ENCODE data around the gene PNCK. TPM values are rescaled to one million over a fixed set of nuclear protein-coding genes. Genes with fewer than 3 reads are reported as not detected.
"Not testable (repeated sequence)": the region's sequence is repeated elsewhere in the genome, so short reads cannot be mapped to it uniquely, and the experiment has no call there.

PNCK gene
- total RNA-seq = 1.00 TPM

DNA sequence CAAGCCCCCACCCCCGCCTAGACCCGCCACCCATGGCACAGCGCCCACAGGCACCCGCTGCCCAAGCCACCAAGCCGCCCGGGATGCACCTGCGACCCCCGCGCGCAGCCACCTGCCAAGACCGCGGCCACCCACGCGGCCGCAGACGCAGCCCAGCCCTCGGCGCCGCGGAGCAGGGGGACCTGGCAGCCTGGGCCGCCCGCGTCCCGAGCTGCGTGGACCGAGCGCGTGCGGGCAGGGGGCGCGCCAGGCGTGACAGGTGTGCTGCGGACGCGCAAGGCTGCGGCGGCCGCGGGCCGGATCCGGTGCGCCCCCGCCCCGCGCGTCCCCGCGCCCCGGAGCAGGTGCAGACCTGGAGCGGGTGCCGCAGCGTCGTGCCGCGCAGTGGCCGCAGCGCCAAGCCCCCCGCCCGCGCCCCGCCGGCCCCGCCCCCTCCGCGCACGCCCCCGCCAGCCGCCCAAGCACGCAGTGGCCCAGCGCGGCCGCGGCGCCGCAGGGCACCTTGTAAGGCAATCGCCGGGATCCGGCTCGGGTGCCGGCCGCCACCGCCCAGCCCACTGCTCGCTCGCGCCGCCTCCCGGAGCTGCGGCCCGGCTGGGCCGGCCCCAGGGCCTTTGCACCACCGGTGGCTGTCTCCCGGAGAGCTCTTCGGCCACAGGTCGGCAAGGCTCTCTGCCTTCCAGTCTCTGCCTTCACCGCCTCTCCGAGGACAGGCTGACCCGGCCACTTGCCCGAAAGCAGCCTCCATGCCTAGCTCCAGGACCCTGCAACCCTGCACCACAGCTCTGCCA lies at the start of gene PNCK:
TSS of gene PNCK (minus strand) at position 386 of the 791 bp plus-strand sequence. CDS start 737 bp downstream, outside the sequence.
- ATAC-seq = no peak

DNA sequence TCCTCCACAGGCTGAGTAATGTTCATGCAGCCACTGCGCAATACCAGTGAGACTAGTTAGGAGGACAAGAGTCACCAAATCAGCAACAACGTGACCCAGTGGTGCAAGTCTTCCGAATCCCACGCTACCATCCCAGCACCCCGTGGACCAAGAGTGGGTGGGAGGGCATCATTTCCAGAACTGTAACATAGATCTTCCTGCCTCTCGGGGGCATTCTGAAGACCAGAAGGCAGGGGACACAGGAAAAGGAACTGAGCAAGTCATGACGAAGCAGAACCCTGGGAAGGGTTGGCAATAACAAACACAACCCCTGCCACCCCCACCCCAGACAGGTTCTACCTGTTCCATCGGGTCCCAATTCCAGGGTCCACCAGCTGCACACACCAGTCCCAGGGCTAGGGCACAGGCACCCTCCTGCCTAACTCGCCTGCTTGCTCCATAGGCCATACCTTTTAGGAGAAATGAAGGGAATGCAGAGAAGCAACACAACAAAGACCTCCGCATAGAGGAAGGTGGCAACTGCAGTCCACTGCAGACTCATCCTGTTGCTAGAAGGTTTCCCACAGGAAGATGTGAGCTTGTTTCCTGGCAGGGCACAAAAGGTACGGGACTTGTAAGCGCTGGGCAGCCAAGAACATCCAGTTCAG lies 49.2 kb upstream of the PNCK start:
- ATAC-seq = no peak

DNA sequence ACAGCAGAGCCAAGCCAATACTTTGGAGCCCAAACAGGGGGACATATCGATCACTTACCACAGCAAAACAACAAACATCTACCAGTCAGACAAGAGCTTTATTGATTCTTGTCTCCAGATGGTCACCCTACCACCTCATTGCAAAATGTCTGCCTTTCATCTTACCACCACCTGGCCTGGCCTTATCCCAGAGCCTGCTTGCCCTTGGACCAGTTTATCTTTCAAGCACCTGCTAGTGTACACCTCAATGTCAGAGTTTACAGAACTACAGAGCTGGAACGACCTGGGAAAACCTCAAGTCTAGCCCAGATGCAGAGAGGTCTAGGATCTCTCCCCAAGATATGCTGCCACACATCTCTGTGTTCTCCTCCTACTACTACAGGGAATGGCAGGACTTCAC lies 46.1 kb upstream of the PNCK start:
- no peak for ATAC-seq

DNA sequence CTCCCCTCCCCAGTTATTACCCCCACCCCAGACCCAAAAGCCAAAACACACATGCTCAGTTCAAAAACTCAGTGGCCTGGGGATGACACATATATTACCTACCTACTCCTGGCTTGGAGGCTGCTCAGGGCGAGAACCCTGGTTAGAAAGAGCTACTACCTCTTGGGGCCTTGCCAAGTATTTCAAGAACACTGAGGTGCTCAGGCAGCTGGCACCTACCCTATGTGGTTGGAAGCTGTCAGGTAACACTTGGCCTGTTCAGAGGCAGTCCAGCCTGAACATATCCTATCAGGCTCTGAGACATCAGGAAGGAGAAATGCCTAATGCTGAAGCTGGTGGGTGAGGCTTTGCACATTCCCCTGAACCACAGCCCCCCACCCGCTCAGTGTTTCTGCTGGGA lies 45.6 kb upstream of the PNCK start:
- peak; percentile 35 for ATAC-seq

DNA sequence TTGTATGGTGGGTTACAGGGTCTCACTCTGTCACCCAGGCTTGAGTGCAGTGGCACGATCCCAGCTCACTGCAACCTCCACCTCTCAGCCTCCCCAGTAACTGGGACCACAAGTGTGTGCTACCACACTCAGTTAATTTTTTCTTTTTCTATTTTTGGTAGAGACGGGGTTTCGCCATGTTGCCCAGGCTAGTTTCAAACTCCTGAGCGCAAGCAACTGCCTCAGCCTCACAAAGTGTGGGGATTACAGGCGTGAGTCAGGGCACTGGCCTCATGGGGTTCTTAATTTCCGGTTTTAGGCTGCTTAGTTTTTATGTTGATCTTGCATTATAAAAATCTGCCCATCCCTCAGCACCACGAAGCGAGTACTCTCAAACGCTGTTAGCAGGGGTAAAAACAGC lies 43.8 kb upstream of the PNCK start:
- no peak for ATAC-seq

DNA sequence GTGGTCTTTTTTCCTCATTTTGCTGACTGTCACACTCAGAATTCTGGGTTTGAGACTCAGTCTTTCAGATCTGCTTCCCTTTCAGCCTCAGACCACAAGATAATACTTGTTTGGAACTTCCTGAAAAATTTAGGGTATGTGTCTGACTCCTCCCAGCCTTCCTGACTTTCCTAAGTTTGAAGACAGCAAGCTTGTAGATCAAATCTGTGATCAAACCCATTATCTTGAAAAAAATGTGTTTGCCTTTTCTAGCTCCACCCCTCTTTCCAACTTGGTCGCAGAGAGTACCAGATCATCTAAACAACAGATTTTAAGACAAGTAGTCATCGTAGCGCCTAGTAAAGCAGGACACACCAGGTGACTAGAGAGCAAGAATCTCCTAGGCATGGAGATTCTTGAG lies 40.6 kb upstream of the PNCK start:
- ATAC-seq = no peak

DNA sequence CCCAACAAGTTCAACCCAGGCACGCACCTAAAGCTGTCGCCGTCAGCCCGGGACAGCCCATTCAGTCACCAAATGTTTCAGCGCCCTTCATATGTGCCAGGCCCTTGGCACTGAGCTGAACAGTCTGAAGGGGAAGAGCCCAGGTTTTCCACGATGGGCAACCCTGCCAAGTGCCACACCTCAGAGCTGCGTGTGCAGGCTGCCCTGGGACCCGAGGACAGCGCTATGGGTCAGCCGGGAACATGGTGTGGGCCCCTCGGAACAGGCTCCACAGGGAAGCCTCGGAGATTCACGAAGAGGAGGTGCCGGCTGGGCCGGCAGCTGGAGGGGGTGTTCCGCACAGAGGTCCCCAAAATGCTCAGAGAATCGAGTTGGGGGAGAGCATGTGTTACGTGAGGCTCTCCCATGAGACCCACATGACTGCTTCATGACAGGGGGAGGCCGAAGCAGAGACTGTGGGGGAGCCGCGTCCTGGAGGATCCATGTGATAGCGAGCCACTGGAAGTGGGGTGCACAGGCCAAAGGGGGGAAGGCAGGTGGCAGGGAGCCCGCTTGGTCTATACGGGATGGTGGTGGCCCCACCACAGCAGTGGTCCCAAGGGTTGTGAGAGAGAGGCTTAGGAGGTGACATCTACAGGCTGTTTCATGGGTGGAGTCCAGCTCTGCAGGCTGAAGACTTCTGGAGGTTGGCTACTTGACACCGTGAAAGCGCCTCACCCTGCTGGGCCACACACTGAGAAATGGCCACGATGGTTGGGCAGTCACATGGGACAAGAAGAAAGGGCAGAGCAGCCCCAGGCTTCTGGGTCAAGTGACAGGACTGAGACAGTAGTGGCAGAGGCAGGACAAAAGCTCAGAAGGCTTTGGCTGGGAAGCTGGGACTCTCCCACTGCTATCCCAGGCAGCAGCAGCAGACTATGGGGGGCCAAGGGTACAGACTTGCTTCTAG lies 36.4 kb upstream of the PNCK start:
- ATAC-seq = no peak

DNA sequence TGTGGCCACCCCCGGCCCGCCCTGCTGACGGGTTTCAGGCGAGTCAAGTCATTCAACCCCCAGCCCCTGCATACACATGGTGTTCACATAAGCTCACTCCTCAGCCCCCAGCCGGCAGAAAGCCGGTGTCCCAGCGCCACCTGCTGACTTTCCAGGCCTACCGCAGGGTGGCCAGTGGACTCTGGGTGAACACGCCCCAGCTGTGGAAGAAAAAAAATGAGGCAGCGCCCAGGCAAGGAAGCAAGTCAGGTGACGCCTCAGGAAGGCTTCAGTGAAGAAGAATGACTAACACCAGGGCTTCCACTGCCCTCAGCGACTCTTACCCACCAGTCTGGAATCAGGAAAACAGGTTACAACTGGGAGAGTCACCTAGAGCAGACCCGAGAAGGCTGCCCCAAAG lies 34.8 kb upstream of the PNCK start:
- peak; percentile 84 for ATAC-seq

DNA sequence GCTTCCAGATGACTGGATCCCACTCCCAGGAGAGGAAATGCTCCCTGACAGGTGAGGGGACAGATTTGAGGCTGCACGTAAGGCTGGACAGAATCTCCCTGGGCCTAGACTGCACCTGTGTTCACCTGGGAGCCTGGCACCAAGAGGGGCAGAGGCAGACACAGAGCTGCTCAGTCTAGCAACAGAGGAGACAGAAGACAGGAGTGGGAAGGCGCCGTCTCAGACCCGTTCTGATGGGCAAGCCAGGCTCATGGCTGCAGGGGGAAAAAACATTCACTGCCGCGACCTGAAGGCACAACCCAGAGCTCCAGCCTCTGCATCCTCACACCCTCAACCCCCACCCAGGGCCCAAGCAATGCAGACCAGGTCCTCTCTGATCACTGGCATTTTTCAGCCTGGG lies 33.8 kb upstream of the PNCK start:
- ATAC-seq = no peak

DNA sequence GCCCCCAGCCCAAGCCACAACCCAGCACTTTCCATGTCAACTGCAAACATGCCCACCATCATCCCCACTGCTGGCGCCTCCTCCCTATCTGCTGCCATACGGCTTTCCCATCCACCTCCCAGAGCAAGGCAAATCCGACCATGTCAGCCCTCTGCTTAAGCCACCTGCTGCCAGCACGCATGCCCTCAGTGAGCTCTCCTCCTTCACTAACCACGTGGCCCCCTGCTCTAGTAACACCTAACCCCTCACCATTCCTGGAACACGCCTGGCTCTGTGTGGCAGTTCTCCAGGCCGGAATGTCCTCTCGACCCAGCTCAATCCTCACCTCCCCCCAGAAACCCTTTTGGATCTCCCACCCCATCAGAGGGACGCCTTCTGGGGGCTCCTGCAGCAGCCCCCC lies 33.2 kb upstream of the PNCK start:
- no peak for ATAC-seq

DNA sequence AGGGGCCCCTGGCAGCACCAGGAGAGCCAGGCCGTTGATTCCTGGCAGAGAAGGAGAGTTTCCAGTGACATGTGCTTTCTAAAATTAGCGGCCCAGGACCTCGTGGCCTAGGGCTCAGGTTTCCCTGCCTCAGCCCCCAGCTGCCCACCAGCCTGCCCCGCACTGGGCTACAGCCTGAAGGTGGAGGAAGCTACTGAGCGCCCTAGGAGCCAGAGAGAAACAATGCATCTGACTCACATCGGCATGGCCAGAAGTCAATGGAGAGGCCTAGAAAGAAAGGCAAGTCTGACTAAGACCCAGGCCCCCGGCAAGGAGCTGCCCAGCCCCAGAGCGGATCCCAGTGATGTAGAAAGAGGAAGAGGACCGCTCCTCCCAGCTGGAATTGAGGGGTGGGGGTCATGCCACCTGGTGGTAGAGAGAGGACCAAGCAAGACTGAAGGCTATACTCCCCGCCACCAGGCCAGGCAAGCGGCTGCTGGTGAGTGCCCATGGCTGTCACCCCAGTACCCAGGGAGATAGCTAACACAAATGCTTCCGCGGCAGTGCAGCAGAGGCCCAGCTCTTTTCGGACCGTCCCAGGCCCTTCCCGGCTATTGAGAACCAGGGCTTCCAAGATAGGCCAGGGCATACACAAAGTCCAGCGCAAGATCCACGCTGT lies 31.9 kb upstream of the PNCK start:
- peak; percentile 3 for ATAC-seq

DNA sequence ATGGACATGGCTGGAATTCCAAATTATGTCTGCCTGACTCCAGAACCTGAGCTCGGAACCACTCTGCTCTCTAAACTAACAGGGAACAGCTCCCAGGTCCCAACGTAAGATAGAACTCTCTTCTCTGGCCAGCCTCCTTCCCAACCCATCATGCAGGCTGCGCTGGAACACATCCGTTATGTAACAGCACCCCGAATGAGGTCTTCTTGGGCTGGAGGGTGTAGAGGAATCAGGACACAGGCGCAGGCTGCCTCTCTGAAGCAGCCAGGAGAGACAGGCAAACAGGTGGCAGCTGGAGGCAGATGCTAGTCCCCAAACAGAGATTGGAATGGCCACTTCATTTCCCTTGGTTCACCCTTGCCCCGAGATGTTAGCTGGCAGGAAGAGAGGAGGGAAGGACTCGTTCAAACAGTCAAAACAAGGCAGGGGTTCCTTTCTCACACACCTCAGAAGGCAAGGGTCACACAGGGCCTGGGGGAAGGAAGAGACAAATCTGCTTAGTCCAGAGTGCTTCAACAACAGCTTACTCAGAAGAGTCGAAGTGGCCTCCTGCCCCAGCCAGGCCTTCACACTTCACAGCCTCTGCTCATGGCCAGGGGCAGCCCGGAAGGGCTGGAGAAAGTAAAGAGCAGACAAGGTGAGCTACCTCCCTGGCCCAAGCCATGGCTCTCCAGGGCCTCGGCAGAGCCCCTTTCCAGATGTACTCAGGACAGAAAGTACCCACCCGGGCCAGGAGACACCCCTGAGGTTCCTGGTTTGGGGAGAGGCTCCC lies 31.2 kb upstream of the PNCK start:
- ATAC-seq = not testable (repeated sequence)

DNA sequence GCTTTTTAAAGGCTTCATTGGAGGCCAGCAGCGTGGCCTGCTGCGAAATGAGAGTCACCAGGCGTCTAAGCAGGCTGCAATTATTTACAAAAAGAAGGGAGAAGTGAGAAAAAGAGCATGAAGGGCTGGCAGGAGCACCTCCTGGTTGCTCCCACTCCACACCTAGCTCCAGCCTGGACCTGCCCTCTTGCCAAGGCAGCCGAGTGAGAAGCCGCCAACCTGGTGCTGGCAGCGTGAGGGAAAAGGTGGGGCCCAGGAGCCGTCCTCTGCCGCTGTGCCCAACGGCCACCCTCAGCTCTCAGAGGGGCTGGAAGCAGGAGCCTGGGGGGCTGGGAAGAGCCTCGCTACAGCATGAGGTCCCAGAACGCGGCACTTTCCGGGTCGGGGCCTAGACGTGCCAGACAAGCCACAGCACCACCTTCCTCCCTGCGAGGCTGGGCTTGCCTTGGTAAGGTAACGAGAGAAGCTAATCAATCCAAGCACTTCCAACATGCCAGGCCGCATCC lies 30.5 kb upstream of the PNCK start:
- ATAC-seq = peak; percentile 26

DNA sequence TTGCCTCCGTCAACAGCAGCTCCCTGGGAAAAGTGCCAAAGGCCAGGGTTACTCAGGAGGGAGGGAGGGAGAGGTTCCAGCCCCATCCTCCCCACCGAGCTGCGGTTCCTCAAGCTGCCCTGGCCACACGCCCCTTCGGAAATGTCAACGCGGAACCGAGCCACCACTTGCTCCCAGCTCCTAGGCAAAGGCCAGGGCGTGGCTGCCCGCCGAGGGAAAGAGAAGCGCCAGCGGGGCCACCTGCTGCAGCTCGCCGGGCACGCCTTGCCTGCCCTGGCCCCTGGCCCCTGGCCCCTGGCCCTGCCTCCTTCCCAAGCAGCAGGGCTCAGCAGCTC lies 29.4 kb upstream of the PNCK start:
- ATAC-seq = peak; percentile 43

DNA sequence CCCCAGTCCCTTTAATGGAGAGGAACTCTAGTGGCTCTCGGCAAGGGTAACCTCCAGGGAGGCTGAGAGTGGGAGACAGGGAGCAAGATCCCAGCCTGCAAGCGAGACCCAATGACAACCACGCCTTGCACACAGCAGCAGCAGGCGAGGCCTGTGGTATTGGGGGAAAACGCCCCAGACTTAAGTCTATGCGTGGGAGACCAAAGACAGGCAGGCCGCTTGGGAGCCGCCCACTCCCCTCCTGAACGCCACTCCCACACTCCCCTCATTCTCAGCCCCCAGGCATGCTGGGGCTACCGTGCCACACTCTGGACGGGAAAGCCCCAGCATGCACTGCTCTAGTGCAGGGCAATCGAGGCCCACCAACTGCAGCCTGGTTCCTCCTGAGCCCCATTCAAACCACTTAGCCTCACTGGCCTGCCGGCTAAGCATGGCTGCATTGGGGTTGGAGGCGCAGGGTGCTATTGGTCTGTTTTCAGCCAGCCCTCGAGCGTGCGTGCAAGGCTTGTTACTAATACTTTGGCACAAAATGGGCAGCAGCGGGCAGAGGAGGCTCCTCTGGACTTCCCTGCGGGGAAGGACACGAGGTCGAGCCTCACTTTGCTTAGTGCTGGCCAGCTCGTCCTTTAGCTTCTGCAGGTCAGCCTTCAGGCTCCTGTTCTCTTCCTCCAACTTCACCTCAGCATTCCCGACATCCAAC lies 28.9 kb upstream of the PNCK start:
- ATAC-seq = no peak

DNA sequence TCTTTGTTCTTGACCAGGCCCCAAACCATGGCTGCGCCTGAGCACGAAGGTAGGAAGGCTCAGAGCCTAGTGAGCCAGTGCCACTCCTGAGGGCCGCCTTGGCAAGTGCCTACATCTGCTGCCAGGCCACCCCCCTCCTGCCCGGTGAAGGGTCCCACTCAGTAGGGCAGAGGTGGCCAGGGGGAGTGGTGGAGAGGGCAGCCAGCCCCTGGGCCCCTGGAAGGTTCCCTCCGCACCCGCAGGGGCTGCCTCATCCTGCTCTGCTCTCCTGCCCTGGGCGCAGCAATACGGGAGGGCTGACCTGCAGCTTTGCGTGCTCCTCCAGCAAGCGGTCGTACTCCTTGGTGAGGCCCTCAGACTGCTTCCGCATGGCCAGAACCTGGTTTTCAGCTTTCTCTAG lies 28.1 kb upstream of the PNCK start:
- no peak for ATAC-seq

DNA sequence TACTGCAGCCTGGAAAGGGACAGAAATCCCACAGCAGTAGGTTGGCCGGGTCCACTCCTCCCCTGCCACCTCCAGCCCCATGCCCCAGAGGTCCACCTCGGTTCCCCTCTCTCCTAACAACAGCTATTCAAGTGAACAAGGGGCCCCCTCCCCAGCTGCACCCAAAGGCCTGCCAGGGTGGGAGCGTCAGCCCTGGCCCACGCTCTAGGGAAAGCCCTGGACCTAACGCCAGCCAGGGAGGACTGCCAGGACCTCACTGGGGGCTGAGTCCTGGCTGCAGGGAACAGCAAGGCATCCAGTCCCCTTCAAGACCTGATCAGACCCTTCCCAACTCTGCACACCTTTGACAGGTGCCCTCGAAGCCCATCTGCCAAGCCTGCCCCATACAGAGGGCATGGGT lies 27.4 kb upstream of the PNCK start:
- ATAC-seq = no peak

DNA sequence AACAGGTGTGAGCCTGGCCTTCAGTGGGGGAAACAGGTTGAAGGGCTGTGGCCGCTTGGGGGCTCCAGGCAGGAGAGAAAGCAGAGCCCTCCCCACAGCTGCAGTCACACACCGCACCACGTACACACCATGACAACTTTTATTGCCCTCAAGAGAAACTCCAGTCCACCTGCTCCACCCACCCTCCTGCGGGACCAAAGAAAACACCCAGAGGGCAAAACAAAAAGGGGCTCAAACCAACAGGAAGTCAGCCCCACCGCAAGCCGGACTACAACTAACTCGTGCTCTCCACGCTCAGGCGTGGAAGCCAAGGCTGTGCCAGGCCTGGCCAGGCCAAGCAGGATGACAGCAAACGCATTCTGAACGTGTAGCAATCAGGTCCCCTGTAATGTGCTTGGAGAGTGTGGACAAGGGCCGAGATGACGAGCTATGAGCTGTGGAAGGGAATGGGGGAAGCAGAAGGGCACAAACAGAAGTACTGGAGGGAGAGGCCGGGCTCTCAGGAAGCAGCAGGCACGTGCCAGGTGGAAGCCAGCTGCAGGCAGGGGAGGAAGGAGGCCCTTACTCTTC lies 26.8 kb upstream of the PNCK start:
- ATAC-seq = no peak

DNA sequence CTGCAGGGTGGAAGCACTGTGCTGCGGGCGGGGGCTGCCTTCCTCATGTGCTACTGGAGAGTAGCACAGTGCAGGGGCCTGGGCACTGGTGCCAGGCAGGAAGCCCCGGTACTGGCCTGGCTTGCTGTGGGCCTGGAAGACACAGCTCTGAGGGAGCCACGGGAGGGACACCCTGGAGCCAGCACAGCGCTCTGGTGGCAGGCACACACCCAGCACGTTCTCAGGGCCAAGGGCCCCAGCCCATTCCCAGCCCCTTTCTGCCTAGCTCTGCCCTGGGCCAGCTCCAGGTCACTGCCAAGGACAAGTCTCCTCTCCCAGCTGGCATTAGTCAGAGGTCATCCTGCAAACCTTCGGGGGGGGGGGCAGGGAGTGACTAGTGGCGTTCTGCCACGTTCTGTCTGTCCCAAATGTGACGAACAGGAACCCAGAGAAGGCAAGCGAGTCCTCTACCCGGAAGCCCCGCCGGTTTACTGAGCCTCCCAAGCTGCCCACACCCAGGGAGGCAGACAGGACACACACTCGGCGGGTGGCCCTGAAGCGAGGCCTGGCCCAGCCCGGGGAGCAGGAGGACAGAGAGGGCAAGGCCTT lies 26.3 kb upstream of the PNCK start:
- ATAC-seq = peak; percentile 53

DNA sequence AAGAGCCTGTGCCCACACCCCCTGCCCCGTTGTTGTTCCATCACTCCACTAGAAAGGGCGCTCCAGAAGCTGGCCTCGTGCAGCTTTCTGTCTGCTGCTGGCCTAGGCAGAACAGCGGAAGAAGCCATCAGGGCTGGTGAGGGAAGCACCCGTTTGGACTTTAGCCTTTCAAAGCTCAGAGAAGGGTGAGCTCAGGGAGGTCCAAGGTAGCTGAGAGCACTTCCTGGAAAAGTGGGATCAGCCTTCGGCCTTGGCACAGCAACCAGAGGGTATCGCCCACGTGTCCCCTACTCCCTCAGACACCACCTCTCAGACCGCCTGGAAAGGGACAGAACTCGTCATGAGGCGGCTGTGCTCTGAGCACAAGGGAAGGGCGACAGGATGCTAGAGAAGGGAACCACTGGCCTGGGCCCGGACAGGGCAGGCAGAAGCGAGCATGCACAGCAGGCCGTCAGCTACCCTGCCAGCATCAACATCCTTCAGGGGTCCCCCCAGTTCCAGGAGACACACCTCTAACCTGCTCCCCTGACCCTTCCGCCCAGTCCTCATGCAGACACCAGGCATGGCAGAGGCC lies 25.7 kb upstream of the PNCK start:
- not testable (repeated sequence) for ATAC-seq

All from esophagus mucosa (tissue), 1 donor.